NOMO-1 treated with DMSO at 0.1 percent for 48 hours (cell line): Measurements from ENCODE around the gene FIBCD1.

Experiments used
- DNase-seq: peaks from one replicate; lab custom pipeline; 2025; ENCODE audit not compliant: unreplicated experiment; lab: John Stamatoyannopoulos, UW

Gene FIBCD1

DNA sequence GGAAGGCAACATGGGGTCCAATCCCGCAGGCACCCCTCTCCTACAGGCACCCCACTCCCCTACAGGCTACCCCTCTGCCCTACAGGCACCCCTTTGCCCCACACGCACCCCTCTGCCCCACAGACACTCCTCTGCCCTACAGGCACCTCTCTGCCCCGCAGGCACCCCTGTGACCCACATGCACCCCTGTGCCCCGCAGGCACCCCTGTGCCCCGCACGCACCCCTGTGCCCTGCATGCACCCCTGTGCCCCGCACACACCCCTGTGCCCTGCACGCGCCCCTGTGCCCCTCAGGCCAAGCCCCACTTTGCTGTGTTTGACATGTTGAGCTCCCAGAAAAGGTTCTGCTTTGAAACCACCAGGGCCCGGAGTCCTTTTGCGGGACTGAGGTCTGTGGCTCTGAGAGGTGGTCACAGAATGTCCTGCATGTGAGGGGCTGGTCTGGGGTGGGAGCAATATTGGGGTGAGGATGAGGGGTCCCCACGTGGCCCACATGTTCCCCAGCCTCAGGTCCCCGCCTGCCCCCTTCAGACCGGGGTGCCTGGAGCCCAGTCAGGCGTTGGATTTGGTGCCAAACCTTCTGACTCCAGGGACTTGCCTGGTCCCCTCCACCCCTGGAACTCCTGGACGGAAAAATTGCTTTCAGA is 41.8 kb downstream of the FIBCD1 start:
- no peak for DNase-seq

DNA sequence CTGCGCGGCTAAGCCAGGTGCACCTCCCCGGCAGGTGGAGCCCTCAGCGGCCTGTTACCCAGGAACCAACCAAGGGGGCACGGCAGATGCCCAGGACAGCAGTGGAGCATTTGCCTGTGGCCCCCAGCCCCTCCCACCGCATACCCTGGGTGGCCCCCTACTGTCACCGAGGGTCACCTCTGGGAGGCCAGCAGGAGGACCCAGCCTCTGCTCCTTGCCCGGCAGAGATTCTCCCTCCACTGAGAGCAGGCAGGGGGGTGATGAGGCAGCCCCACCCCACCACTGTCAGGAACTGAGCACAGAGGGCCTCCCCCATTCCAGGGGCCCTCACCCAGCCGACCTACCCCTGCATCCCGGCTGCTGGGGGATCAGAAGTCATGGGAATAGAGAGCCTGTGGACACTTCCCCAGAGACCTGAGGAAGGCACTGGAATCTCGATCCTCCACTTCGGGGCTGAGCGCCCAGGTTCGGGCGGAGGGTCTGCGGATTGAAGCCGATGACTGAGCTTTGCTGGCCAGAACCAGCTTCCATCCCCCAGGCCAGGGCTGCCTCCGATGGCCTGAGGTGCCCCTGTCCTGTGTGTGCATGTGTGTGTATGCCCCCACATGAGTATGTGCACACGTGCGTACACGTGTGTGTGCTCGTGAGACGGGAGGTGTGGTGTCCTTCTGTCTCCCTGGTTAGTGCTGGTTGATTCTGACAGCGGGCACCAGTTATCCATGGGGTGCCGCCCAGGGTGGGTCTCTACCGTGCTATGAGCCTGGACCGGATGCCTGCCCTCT is 42.6 kb downstream of the FIBCD1 start, which contains the start of gene QRFP:
Gene QRFP (minus strand): TSS at position 580 of the 782 bp plus-strand sequence. CDS start 2,974 bp downstream, outside the sequence.
- no peak for DNase-seq

DNA sequence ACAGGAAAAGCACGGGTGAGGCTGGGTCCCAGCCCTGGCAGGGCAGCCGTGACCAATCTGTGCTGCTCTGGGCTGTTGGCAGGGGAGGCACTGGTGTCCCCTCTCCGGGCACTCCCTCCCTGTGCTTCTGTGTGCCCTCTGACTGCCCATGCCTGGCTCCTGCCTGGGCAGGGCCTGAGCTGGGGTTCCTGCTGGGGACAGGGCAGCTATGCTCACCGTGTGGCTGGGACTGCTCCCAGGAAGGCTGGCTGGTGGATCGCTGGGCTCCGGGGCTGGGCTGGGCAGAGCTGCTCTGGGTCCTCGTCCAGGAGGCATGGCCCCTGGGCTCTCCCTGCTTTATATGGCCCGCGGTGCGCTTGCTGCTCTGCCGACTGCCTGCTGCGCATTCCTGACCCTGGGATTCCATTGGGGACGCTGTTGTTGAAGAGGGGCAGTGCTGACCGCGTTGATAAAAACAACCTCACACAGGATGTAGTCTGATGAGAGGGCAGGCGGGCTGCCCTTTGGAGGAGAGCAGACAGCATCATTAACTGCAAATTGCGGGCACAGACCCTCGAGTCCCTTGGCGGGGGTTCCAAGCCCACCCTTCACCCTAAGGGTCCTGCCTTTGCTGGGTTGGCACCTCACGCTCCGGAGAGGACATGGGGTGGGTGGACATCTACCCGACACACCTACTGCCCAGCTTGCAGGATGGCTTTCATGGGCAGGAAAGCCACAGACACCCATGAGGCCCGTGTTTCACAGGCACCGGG is 43.4 kb downstream of the FIBCD1 start:
- DNase-seq = no peak

DNA sequence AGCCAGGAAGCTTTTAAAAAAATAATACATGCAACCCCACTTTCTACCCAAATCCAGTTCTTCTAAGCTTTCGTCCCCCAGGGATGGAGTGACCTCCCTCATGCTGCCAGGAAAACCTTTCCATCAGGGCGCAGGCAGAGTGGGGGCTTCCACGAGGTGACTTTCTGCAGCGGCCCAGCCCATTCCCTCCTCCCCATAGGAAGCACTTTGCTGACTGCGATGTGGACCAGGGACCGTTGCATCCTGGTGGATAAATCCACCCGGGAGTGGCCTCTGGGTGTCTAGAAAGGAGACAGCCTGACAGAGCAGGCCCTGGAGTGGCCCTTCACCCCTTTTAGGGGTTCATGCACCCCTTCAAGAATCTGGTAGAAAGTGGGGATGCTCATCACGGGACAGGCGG is 44.0 kb downstream of the FIBCD1 start:
- DNase-seq = no peak

DNA sequence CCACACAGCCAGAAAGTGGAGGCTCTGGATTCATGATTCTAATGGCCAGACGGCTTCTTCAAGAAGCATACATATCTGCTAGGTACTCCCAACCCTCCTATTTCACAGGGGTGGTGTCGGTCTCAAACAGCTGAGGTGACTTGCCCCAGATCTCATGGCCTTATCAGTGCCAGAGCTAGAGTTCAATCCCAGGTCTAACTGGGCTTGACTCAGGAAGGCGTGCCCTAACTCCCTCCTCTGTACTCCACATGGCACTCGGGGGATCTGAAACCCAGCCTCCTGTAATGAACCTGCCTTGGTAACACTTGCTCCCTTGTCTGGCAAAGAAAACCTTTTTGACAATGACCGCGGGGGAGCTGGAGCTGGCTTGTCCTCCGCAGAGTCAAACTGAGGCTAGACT is 44.5 kb downstream of the FIBCD1 start:
- no peak for DNase-seq

DNA sequence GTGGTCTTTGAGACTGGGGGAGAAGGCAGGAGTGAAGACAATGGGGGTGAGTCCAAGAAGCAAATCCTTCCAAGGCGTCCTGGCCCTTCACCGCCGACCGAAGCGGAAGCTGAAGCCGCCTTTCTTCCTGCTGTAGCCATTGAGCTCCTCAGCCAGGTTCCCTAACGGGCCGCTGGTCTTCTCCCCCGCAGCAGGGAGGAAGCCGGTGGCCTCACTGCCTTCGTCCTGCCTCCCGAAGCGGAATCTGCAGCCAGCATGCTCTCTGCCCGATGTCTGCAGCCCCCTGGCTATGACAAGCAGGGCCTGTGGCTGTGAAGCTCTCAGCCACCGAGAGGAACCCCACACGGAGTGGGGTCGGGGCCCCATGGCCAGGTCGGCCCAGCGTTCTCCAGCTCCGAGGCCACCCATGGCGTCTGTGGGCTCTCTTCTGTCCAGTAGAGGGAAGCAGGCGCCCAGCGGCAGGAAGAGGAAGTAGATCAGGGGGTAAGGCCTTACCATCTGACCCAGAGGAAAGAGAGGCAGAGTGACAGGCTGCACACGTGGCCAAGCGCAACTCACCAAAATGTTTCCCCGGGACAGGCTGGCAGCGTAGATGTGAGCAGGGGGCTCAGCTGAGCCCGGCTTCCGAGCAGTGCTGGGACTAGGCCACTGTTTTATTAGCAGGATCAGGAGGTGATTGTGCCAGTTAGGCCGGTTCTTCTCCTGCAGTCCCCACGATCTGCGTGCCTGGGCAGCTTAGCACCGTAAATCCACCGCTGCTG is 45.5 kb downstream of the FIBCD1 start:
- DNase-seq = peak; percentile 90

DNA sequence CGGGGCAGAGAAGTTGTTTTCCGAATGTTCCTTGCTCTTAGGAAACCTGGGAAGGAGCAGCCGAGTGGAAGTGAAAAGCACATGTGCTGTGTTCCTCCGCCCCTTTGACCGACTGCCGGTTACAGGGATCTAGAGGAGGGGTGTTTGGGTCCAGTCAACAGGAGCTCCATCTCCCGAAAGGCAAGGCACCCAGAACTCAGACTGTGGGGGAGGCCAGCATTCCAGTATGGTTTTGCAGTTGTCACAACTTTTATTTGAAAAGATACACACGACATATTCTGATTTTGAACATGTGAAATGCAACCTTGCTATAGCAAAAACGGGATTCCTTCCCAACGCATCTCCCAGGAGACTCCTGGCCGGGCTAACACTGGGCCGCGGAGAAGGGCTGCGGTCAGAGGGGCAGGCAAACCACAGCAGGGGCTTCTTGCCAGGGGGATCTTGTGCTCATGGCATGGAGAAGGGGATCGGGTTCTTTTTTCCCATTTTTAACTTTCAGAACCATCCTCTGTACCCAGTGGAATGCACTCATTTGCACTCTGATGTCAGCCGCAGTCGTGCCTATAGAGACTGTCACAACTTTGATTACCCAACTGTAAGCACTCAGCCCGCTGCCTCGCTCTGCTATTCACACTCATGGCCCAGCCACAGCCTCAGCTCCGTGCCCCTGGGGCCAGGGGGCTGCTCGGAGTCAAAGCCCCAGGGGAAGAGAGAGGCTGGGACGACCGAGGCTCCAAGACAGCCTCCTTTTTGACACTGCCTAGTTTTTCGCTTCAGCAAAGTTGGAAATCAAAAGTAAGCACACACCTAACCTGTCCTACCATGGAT is 46.4 kb downstream of the FIBCD1 start:
- peak; percentile 5 for DNase-seq

DNA sequence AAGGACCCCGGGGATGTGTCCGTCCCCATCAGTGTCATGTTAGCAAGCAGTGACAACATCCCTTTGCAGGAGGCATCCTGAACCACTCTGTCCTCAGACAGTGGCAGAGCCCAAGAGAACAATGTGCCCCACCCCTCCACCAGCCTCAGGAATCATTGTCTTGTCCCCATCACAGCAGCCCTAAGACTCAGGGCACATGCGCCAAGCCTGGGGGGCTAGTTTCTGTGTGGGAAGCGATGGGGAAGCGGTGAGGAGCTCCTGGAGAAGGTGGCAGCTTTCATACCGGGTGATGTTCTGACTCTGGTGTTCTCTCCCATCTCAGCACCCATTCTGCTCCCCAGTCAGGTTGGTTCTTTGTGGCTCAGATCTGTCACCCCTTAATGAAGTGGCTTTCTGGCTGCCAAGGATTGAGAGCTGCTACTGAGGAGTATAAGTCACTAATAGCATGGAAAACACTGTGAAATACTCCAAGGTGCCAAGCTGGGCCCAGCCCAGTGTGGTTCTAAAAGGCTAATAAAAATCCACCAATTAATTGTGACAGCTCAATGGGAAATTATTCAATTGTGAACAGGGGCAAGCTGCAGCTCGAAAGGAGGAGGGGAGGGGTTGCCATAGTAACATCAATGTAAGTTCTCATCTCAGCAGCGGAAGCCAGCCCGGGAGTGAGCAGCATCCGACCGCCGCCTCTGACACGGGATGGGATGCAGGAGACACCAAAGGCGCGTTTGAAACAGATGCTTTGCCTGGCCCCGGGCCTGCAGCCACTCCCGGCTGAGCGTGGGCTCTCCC is 47.2 kb downstream of the FIBCD1 start:
- DNase-seq = no peak

DNA sequence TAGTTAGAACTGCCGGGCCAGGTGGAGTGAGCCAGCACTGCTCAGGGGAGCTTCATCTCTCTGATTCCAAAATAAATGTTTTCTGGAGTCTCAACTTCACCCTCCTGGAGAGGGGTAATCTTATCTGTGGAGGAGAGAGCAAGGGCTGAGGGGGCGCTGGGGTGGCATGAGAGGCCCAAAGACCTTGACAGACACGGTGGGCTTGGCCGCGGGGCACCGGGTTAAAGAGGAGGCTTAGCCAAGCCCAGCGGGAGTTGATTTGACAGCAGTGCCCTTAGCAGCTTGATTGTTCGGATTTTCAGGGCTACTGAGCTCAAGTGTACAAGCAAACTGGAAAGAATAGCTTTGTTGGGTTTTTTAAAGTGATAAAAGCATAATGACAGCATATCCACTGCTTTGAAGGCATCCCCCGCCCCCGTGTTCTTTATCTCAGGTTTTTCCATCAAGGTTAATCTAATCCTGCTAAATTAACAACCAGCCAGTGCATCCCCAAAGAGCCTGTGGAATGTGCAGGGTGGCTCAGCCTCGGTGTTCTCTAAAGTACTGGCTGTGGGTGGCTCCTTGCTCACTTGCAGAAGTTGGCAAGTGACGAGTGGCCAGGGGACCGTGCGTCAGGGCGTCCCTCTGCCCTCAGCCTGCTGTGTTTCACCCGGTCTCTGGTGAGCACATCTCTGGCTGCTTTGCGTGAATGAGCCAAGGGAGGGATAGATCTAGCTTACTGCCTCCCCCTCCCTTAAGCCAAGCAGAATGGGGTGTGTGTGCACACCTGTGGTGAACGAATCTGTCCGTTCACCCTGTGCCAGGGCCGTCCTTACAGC is 48.0 kb downstream of the FIBCD1 start:
- no peak for DNase-seq

DNA sequence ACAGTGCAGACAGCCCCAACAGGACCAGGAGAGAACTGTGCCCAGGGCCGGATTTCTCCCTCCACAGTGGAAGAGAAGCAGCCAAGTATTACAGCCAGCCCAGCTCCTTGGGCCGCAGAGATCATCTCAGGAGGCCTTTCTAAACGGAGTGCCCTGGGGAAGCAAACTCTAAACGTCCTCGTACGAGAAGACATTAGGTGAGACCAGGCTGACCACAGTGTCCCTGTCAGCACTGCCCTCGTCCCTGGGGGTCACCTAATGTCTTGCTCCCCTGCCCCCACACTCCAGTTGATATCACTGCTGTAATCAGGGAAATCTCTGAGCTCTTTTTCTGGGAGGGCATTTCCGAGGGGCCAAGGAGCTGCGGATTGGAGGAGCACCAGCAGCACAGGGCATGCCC is 48.9 kb downstream of the FIBCD1 start:
- no peak for DNase-seq

DNA sequence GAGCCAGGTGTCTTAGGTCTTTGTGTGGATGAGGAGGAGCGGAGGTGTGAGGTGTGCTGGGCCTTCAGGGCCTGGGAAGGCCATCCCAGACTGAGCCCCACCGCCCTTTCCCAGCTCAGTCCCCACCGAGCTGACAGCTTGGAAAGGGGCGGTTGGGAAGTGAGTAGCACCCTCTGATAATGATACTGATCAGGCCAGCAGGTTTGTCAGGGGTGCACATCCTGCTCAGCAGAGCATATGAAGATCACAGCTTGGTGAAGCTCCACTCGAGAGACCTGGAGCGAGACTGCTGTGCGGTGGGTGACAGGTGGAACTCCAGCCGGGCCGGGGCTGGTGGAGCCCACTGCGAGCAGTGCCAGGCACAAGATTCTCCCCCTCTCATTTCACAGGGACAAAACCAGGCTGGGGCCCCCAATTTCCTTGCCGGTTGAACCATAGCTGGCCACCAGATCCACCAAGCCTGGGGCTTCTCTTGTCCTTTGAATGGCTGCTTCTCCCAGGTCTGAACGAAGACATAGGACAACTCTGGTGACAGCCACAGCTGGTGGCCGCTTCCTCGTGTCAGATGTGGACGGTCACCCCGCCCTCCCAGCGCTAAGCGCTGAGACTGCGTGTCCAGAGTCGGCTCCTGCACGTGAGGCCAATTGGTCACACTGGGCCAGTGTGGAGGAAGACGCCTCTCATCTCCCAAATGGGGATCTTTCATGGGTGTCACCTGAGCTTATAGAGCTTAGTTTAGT is 50.7 kb downstream of the FIBCD1 start:
- DNase-seq = no peak

DNA sequence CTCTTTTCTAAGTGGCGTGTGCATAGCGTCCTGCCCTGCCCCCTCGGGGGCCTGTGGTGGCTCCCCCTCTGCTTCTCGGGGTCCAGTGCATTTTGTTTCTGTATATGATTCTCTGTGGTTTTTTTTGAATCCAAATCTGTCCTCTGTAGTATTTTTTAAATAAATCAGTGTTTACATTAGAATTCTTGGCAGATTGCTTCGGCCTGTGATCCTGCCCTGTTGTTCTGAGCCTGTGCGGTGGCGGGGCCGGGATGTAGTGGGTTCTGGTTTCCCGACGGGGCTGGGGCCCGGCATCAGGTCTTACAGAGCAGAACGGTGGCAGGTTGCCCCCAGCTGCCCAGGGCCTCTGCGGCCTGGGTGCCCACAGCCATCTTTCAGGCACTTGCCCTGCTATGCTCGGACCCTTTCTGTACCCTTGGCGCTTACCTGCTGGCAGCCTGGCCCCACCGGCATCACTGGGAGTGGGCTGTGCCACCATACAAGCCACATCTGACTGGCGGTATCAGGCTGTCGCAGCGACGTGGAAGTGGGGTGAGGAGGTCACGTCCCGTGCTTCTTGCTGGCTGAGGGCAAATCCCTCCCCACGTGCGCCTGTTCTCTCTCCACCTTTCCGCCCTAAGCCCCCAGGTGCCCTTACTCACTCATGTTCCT is 51.4 kb downstream of the FIBCD1 start:
- no peak for DNase-seq

DNA sequence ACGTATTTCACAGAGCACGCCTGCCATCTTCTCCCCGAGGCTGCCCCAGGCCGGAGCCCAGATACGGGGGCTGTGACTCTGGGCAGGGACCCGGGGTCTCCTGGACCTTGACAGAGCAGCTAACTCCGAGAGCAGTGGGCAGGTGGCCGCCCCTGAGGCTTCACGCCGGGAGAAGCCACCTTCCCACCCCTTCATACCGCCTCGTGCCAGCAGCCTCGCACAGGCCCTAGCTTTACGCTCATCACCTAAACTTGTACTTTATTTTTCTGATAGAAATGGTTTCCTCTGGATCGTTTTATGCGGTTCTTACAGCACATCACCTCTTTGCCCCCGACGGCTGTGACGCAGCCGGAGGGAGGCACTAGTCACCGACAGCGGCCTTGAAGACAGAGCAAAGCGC is 52.1 kb downstream of the FIBCD1 start:
- DNase-seq = no peak

DNA sequence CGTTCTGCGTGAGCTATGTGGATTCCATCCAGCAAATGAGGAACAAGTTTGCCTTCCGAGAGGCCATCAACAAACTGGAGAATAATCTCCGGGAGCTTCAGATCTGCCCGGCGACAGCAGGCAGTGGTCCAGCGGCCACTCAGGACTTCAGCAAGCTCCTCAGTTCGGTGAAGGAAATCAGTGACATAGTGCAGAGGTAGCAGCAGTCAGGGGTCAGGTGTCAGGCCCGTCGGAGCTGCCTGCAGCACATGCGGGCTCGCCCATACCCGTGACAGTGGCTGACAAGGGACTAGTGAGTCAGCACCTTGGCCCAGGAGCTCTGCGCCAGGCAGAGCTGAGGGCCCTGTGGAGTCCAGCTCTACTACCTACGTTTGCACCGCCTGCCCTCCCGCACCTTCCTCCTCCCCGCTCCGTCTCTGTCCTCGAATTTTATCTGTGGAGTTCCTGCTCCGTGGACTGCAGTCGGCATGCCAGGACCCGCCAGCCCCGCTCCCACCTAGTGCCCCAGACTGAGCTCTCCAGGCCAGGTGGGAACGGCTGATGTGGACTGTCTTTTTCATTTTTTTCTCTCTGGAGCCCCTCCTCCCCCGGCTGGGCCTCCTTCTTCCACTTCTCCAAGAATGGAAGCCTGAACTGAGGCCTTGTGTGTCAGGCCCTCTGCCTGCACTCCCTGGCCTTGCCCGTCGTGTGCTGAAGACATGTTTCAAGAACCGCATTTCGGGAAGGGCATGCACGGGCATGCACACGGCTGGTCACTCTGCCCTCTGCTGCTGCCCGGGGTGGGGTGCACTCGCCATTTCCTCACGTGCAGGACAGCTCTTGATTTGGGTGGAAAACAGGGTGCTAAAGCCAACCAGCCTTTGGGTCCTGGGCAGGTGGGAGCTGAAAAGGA is 53.3 kb downstream of the FIBCD1 start:
- no peak for DNase-seq

DNA sequence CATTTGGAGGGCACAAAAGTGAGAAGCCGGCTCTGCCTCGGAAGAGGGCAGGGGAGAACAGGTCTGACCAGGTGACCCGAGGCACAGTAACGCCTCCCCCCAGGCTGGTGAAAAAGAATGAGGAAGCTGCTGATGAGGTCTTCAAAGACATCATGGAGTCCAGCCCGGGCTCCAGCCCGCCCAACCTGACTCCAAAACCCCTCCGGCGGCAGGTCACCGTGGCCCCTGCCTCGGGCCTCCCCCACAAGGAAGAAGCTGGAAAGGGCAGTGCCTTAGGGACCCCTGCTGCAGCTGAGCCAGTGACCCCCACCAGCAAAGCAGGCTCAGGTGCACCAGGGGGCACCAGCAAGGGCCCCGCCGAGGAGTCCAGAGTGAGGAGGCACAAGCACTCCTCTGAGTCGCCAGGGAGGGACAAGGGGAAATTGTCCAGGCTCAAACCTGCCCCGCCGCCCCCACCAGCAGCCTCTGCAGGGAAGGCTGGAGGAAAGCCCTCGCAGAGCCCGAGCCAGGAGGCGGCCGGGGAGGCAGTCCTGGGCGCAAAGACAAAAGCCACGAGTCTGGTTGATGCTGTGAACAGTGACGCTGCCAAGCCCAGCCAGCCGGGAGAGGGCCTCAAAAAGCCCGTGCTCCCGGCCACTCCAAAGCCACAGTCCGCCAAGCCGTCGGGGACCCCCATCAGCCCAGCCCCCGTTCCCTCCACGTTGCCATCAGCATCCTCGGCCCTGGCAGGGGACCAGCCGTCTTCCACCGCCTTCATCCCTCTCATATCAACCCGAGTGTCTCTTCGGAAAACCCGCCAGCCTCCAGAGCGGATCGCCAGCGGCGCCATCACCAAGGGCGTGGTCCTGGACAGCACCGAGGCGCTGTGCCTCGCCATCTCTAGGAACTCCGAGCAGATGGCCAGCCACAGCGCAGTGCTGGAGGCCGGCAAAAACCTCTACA is 54.2 kb downstream of the FIBCD1 start:
- DNase-seq = no peak
